Subcutaneous abdominal adipose tissue (tissue), 5 donors: ENCODE data around the gene BTNL3.
"Not testable (repeated sequence)": the region's sequence is repeated elsewhere in the genome, so short reads cannot be mapped to it uniquely, and the experiment has no call there.

Experiments
- H3K27ac ChIP-seq: one replicate; pipeline ENCODE4 v1.7.0; 2013; ENCODE audit warnings: low read depth, mild to moderate bottlenecking, inconsistent platforms, low read length, moderate library complexity
- H3K27me3 ChIP-seq, 5 donors: one replicate each; pipeline ENCODE4 v1.7.0; 2013; ENCODE audit warnings: low read length in 5 of 5, inconsistent platforms in 1 of 5; ENCODE audit not compliant: control insufficient read depth in 5 of 5, insufficient read depth in 4 of 5
- H3K36me3 ChIP-seq, 5 donors: one replicate each; pipeline ENCODE4 v1.7.0; 2013; ENCODE audit warnings: low read length in 5 of 5; ENCODE audit not compliant: control insufficient read depth in 5 of 5, insufficient read depth in 5 of 5
- H3K4me1 ChIP-seq, 5 donors: one replicate each; pipeline ENCODE4 v1.7.0; 2013; ENCODE audit warnings: low read length in 5 of 5, mild to moderate bottlenecking in 3 of 5, moderate library complexity in 1 of 5; ENCODE audit not compliant: control insufficient read depth in 5 of 5, insufficient read depth in 5 of 5
- H3K4me3 ChIP-seq, 5 donors: one replicate each; pipeline ENCODE4 v1.7.0; 2013; ENCODE audit warnings: low read length in 5 of 5, low read depth in 1 of 5
- H3K9ac ChIP-seq, 5 donors: one replicate each; pipeline ENCODE4 v1.7.0; 2013; ENCODE audit warnings: low read length in 5 of 5, mild to moderate bottlenecking in 4 of 5, moderate library complexity in 3 of 5
- H3K9me3 ChIP-seq, 5 donors: one replicate each; pipeline ENCODE4 v1.7.0; 2013; ENCODE audit warnings: low read length in 5 of 5; ENCODE audit not compliant: control insufficient read depth in 5 of 5
- donor health status: healthy.
- donor health status: healthy.
- donor health status: healthy.
- donor health status: healthy.
- donor health status: healthy.

The BTNL3 gene

GRCh38 chr5:180976518-180976917 lies 12.1 kb upstream of the BTNL3 start:
- peaks cover 0 to 8% (median 0%) of the 10 kb centered on the region in 5 donors for H3K9me3 ChIP-seq
- no peaks in the 10 kb centered on the region for H3K36me3 ChIP-seq
- no peak overlapping the region for H3K27ac ChIP-seq
- no peak overlapping the region for H3K9ac ChIP-seq
- H3K4me3 ChIP-seq = no peak overlapping the region
- peaks cover 0 to 1% (median 0%) of the 10 kb centered on the region in 5 donors for H3K27me3 ChIP-seq
- H3K4me1 ChIP-seq = no peaks in the 10 kb centered on the region

- peaks cover 0 to 7% (median 0%) of the 10 kb centered on the region in 5 donors for H3K4me1 ChIP-seq
- no peak overlapping the region for H3K27ac ChIP-seq
- no peaks in the 10 kb centered on the region for H3K36me3 ChIP-seq
- peaks cover 0 to 5% (median 0%) of the 10 kb centered on the region in 5 donors for H3K9me3 ChIP-seq
- peaks cover 0 to 7% (median 0%) of the 10 kb centered on the region in 5 donors for H3K27me3 ChIP-seq
- no peak overlapping the region for H3K4me3 ChIP-seq
- no peak overlapping the region for H3K9ac ChIP-seq
Measured at GRCh38 chr5:180977852-180978251, 10.8 kb upstream of the BTNL3 start.

GRCh38 chr5:180982008-180982741 lies 6.5 kb upstream of the BTNL3 start:
- no peak overlapping the region for H3K9ac ChIP-seq
- no peak overlapping the region for H3K4me3 ChIP-seq
- no peaks in the 10 kb centered on the region for H3K36me3 ChIP-seq

GRCh38 chr5:180988016-180988415 lies 630 bp upstream of the BTNL3 start:
- Histone ChIP-seq H3K36me3 (no peaks in the 10 kb centered on the region), H3K4me3 (no peak overlapping the region), H3K27ac (no peak overlapping the region), H3K9ac (no peak overlapping the region), H3K9me3 (peaks cover 0 to 3% (median 0%) of the 10 kb centered on the region in 5 donors), H3K4me1 (no peaks in the 10 kb centered on the region), H3K27me3 (peaks cover 0 to 8% (median 0%) of the 10 kb centered on the region in 5 donors)

More at GRCh38 chr5:180982008-180982741, 6.5 kb upstream of the BTNL3 start:
- Histone ChIP-seq H3K9me3 (peaks cover 0 to 3% (median 0%) of the 10 kb centered on the region in 5 donors), H3K27ac (no peak overlapping the region), H3K4me1 (peaks cover 0 to 7% (median 0%) of the 10 kb centered on the region in 5 donors), H3K27me3 (peaks cover 0 to 7% (median 0%) of the 10 kb centered on the region in 5 donors)

- H3K9me3 ChIP-seq = peaks cover 0 to 3% (median 0%) of the 10 kb centered on the region in 5 donors
- H3K27ac ChIP-seq = no peak overlapping the region
- no peak overlapping the region for H3K9ac ChIP-seq
- peaks cover 0 to 8% (median 0%) of the 10 kb centered on the region in 5 donors for H3K27me3 ChIP-seq
- no peaks in the 10 kb centered on the region for H3K4me1 ChIP-seq
- no peak overlapping the region for H3K4me3 ChIP-seq
- no peaks in the 10 kb centered on the region for H3K36me3 ChIP-seq
Measured at GRCh38 chr5:180990086-180990881, 1.6 kb downstream of the BTNL3 start.

- Histone ChIP-seq H3K9me3 (peaks cover 0 to 3% (median 0%) of the 10 kb centered on the region in 5 donors), H3K4me1 (no peaks in the 10 kb centered on the region), H3K27me3 (peaks cover 0 to 8% (median 0%) of the 10 kb centered on the region in 5 donors), H3K36me3 (no peaks in the 10 kb centered on the region), H3K9ac (no peak overlapping the region), H3K4me3 (no peak overlapping the region), H3K27ac (no peak overlapping the region)
Measured at GRCh38 chr5:180990882-180991242, 2.2 kb downstream of the BTNL3 start.

GRCh38 chr5:181001947-181002346 lies 13.3 kb downstream of the BTNL3 start:
- no peaks in the 10 kb centered on the region for H3K9me3 ChIP-seq
- H3K27me3 ChIP-seq = peaks cover 0 to 12% (median 0%) of the 10 kb centered on the region in 5 donors
- no peaks in the 10 kb centered on the region for H3K4me1 ChIP-seq
- H3K9ac ChIP-seq = no peak overlapping the region
- no peak overlapping the region for H3K27ac ChIP-seq
- H3K4me3 ChIP-seq = no peak overlapping the region
- H3K36me3 ChIP-seq = no peaks in the 10 kb centered on the region

- H3K4me1 ChIP-seq = no peaks in the 10 kb centered on the region
- H3K27ac ChIP-seq = no peak overlapping the region
- no peak overlapping the region for H3K9ac ChIP-seq
- no peaks in the 10 kb centered on the region for H3K9me3 ChIP-seq
- peaks cover 0 to 12% (median 0%) of the 10 kb centered on the region in 5 donors for H3K27me3 ChIP-seq
- H3K4me3 ChIP-seq = no peak overlapping the region
- no peaks in the 10 kb centered on the region for H3K36me3 ChIP-seq
Measured at GRCh38 chr5:181005791-181006190, 17.1 kb downstream of the BTNL3 start.

GRCh38 chr5:181008136-181008535 lies 19.5 kb downstream of the BTNL3 start:
- Histone ChIP-seq H3K4me1 (no peaks in the 10 kb centered on the region), H3K36me3 (no peaks in the 10 kb centered on the region), H3K4me3 (no peak overlapping the region), H3K9ac (no peak overlapping the region), H3K27me3 (peaks cover 0 to 12% (median 0%) of the 10 kb centered on the region in 5 donors), H3K9me3 (no peaks in the 10 kb centered on the region), H3K27ac (no peak overlapping the region)

- not testable (repeated sequence) for H3K4me1 ChIP-seq, H3K27me3 ChIP-seq, H3K36me3 ChIP-seq, H3K9me3 ChIP-seq, H3K9ac ChIP-seq, H3K27ac ChIP-seq, H3K4me3 ChIP-seq
Measured at GRCh38 chr5:181010018-181010417, 21.4 kb downstream of the BTNL3 start.
